VCaP (cell line): ENCODE data around the gene AUTS2.

Source experiments
- H3K27ac ChIP-seq: fragments of 450-650 bp; 2 replicates; pipeline ENCODE4 v1.5.1; 2017
- CTCF ChIP-seq: fragments of 450-650 bp; conservative IDR thresholded peaks from 2 replicates; pipeline ENCODE4 v1.5.1; 2017; ENCODE audit warnings: mild to moderate bottlenecking, moderate library complexity

AUTS2 gene

GRCh38 chr7:70539205-70539604, 940.9 kb downstream of the AUTS2 start:
- no peak overlapping the region for H3K27ac ChIP-seq
- no peak for TF ChIP-seq CTCF

GRCh38 chr7:70539617-70540016, 941.3 kb downstream of the AUTS2 start:
- no peak for TF ChIP-seq CTCF
- no peak overlapping the region for H3K27ac ChIP-seq

- no peak overlapping the region for H3K27ac ChIP-seq
- TF ChIP-seq CTCF: no peak
Observed at GRCh38 chr7:70540641-70541040, 942.4 kb downstream of the AUTS2 start.

- H3K27ac ChIP-seq: no peak overlapping the region
- TF ChIP-seq CTCF: no peak
Observed at GRCh38 chr7:70542750-70543376, 944.6 kb downstream of the AUTS2 start.

GRCh38 chr7:70544016-70544415, 945.7 kb downstream of the AUTS2 start:
- no peak for TF ChIP-seq CTCF
- no peak overlapping the region for H3K27ac ChIP-seq

GRCh38 chr7:70545214-70545613, 946.9 kb downstream of the AUTS2 start:
- no peak overlapping the region for H3K27ac ChIP-seq
- no peak for TF ChIP-seq CTCF

- TF ChIP-seq CTCF: no peak
- H3K27ac ChIP-seq: no peak overlapping the region
Observed at GRCh38 chr7:70552141-70552540, 953.9 kb downstream of the AUTS2 start.
